ENCODE results near the gene RAD51B. TPM values are rescaled to one million over a fixed set of nuclear protein-coding genes. Genes with fewer than 3 reads are reported as not detected.
"Not testable (repeated sequence)": the region's sequence is repeated elsewhere in the genome, so short reads cannot be mapped to it uniquely, and the experiment has no call there.

The RAD51B gene
- polyA plus RNA-seq, 3 donors = 3.6 to 11.6 (median 9.4) TPM

DNA sequence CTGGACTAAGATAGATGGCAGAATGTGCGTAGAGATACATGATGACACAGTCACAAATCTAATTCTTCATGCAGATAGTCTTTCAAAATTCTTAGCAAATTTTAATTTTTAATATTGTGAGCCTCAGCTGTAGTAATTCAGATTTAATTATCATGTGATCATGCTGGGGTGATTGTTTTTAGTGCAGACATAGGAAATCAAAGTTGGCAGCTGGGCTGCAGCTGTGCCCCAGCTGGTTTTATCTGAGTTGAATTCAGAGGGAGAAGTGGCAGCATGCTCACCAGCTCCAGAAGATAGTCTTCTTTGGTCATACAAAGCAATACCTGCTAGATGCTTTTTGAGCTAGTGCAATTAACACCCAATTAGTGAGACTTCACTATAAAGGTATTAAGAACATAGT is 292.9 kb downstream of the RAD51B start:
- DNase-seq = no peak
- Mint-ChIP-seq H3K9me3 (no peaks in the 10 kb centered on the region), H3K27me3 (ENCODE audit: low read depth in 3 of 3) (no peaks in the 10 kb centered on the region), H3K27ac (no peak overlapping the region), H3K36me3 (no peaks in the 10 kb centered on the region), H3K4me3 (no peak overlapping the region), H3K4me1 (peaks cover 6% of the 10 kb centered on the region)
- Histone ChIP-seq H3K4me3 (replicated peaks in 1 of 3; ENCODE audit: low read depth in 2 of 3, low read length in 3 of 3) (no peak overlapping the region), H3K36me3 (replicated peaks in 1 of 2; ENCODE audit: control insufficient read depth in 1 of 2, insufficient read depth in 2 of 2, low read length in 2 of 2) (no peaks in the 10 kb centered on the region), H3K27me3 (ENCODE audit: control insufficient read depth in 2 of 2, insufficient read depth in 2 of 2, low read length in 2 of 2) (no peaks in the 10 kb centered on the region), H3K9me3 (replicated peaks in 1 of 2; ENCODE audit: control insufficient read depth in 1 of 2, insufficient read depth in 1 of 2, low read length in 2 of 2) (no peaks in the 10 kb centered on the region), H3K9ac (ENCODE audit: insufficient read depth, low read length, poor library complexity, severe bottlenecking) (no peak overlapping the region), H3K4me2 (replicated peaks; ENCODE audit: extremely low read depth, low read length, poor library complexity, severe bottlenecking) (no peak overlapping the region), H4K20me1 (ENCODE audit: insufficient read depth, low read length) (no peaks in the 10 kb centered on the region), H2AFZ (ENCODE audit: insufficient read depth, low read depth, low read length, poor library complexity, severe bottlenecking) (no peak overlapping the region), H3K27ac (ENCODE audit: low read depth in 1 of 2, low read length in 2 of 2) (no peak overlapping the region), H3K79me2 (ENCODE audit: insufficient read depth, low read length) (no peaks in the 10 kb centered on the region), H3K4me1 (ENCODE audit: control insufficient read depth in 1 of 2, insufficient read depth in 2 of 2, low read length in 2 of 2) (no peaks in the 10 kb centered on the region)
- no peak for TF ChIP-seq CTCF (IDR thresholded peaks at IDR 0.05)
- intact Hi-C loops (cut with micrococcal nuclease) = no loop called here
- no CpG with 5 or more reads among the region's 1 CpG for WGBS (ENCODE audit: insufficient coverage)

DNA sequence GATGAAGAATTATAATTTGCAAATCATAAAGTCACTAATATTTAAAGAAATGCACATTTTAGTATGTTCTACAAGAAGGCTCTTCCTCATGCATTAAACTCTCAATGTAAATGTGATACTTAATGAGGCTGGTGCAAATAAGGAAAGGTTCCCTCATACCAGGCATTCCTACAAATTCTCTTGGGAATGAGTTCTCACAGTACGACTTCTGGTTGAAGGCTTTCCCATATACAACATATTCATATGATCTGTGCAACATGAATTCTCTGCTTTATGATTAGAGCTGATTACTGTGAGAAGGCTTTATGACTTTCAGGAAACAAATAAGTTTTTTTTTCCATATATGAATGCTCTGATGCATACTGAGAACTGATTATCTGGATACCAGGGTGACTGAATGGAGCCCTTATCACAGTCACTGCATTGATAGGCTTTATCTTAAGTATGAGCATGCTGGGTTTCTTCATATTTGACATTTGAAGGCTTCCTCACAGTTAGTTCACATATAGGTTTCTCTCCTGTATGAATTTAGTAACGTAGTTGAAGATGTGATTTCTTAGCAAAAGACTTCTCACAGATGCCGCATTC is 293.9 kb downstream of the RAD51B start:
- intact Hi-C loops (cut with micrococcal nuclease) = no loop called here
- no peak overlapping the region for H3K27ac Mint-ChIP-seq
- Histone ChIP-seq H3K79me2 (ENCODE audit: insufficient read depth, low read length) (no peaks in the 10 kb centered on the region), H3K9ac (ENCODE audit: insufficient read depth, low read length, poor library complexity, severe bottlenecking) (no peak overlapping the region), H3K36me3 (replicated peaks in 1 of 2; ENCODE audit: control insufficient read depth in 1 of 2, insufficient read depth in 2 of 2, low read length in 2 of 2) (no peaks in the 10 kb centered on the region), H3K4me2 (replicated peaks; ENCODE audit: extremely low read depth, low read length, poor library complexity, severe bottlenecking) (no peak overlapping the region), H2AFZ (ENCODE audit: insufficient read depth, low read depth, low read length, poor library complexity, severe bottlenecking) (no peak overlapping the region), H3K27ac (ENCODE audit: low read depth in 1 of 2, low read length in 2 of 2) (no peak overlapping the region), H3K9me3 (replicated peaks in 1 of 2; ENCODE audit: control insufficient read depth in 1 of 2, insufficient read depth in 1 of 2, low read length in 2 of 2) (no peaks in the 10 kb centered on the region), H3K4me3 (replicated peaks in 1 of 3; ENCODE audit: low read depth in 2 of 3, low read length in 3 of 3) (no peak overlapping the region), H3K27me3 (ENCODE audit: control insufficient read depth in 2 of 2, insufficient read depth in 2 of 2, low read length in 2 of 2) (no peaks in the 10 kb centered on the region), H4K20me1 (ENCODE audit: insufficient read depth, low read length) (no peaks in the 10 kb centered on the region), H3K4me1 (ENCODE audit: control insufficient read depth in 1 of 2, insufficient read depth in 2 of 2, low read length in 2 of 2) (no peaks in the 10 kb centered on the region)
- H3K36me3 Mint-ChIP-seq = no peaks in the 10 kb centered on the region
- TF ChIP-seq CTCF (IDR thresholded peaks at IDR 0.05) = no peak
- WGBS (ENCODE audit: insufficient coverage) = no CpG with 5 or more reads among the region's 3 CpGs
- DNase-seq = no peak
- H3K4me3 Mint-ChIP-seq = no peak overlapping the region
- no peaks in the 10 kb centered on the region for H3K27me3 Mint-ChIP-seq (ENCODE audit: low read depth in 3 of 3)
- peaks cover 6% of the 10 kb centered on the region for H3K4me1 Mint-ChIP-seq
- H3K9me3 Mint-ChIP-seq = no peaks in the 10 kb centered on the region

DNA sequence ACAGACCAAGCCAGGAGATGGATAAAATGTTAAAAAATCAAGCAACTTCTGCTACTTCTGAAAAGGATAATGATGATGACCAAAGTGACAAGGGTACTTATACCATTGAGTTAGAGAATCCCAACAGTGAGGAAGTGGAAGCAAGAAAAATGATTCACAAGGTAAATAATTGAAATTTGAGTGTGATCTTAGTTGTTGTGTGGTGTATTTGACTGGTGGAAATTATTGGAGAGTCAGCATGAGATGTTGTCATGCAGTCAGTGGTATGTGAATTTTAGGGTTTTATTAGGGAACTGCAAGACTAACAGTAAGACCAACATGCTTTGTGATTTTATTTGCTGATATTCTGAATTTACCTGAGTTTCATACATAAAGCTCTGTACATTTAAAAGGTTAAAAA is 296.4 kb downstream of the RAD51B start:
- H3K27ac Mint-ChIP-seq; H3K79me2 ChIP-seq (ENCODE audit: insufficient read depth, low read length); H3K9me3 Mint-ChIP-seq; H3K36me3 Mint-ChIP-seq; DNase-seq; H3K4me2 ChIP-seq (replicated peaks; ENCODE audit: extremely low read depth, low read length, poor library complexity, severe bottlenecking); H3K9ac ChIP-seq (ENCODE audit: insufficient read depth, low read length, poor library complexity, severe bottlenecking); H3K4me3 ChIP-seq (replicated peaks in 1 of 3; ENCODE audit: low read depth in 2 of 3, low read length in 3 of 3); H3K27me3 Mint-ChIP-seq (ENCODE audit: low read depth in 3 of 3); intact Hi-C loops (cut with micrococcal nuclease); H4K20me1 ChIP-seq (ENCODE audit: insufficient read depth, low read length); H3K27ac ChIP-seq (ENCODE audit: low read depth in 1 of 2, low read length in 2 of 2); H3K4me1 ChIP-seq (ENCODE audit: control insufficient read depth in 1 of 2, insufficient read depth in 2 of 2, low read length in 2 of 2); H3K4me3 Mint-ChIP-seq; H3K27me3 ChIP-seq (ENCODE audit: control insufficient read depth in 2 of 2, insufficient read depth in 2 of 2, low read length in 2 of 2); H3K9me3 ChIP-seq (replicated peaks in 1 of 2; ENCODE audit: control insufficient read depth in 1 of 2, insufficient read depth in 1 of 2, low read length in 2 of 2); H2AFZ ChIP-seq (ENCODE audit: insufficient read depth, low read depth, low read length, poor library complexity, severe bottlenecking); H3K36me3 ChIP-seq (replicated peaks in 1 of 2; ENCODE audit: control insufficient read depth in 1 of 2, insufficient read depth in 2 of 2, low read length in 2 of 2); H3K4me1 Mint-ChIP-seq: not testable (repeated sequence)
